HepG2 (cell line): ENCODE measurements around the gene IRX3. TPM values are rescaled to one million over a fixed set of nuclear protein-coding genes. Genes with fewer than 3 reads are reported as not detected.

Experiments used
- AHR ChIP-seq: IDR thresholded peaks from 2 replicates; pipeline ENCODE4 v1.6.1; 2018; ENCODE audit warnings: missing genetic modification reagents, missing compliant biosample characterization
- EZH2 ChIP-seq: conservative IDR thresholded peaks from 2 replicates; pipeline ENCODE4 v1.6.1; 2012; ENCODE audit warnings: mild to moderate bottlenecking, low read depth, low read length, moderate library complexity
- FOSL1 ChIP-seq: sonication (generic); formaldehyde crosslinking; IDR thresholded peaks from 2 replicates; pipeline ENCODE4 v1.9.0; 2021; ENCODE audit warnings: missing genetic modification reagents, borderline replicate concordance
- KAT8 ChIP-seq: IDR thresholded peaks from 2 replicates; pipeline ENCODE4 v1.6.1; 2016; ENCODE audit warnings: missing genetic modification reagents, missing compliant biosample characterization
- NFKB2 ChIP-seq: sonication (generic); formaldehyde crosslinking; IDR thresholded peaks from 2 replicates; pipeline ENCODE4 v1.4.0; 2020; ENCODE audit warnings: missing genetic modification reagents, borderline replicate concordance
- NR1H2 ChIP-seq: sonication (generic); formaldehyde crosslinking; IDR thresholded peaks from 2 replicates; pipeline ENCODE4 v1.8.1; 2022; ENCODE audit warnings: low read depth, missing genetic modification reagents, borderline replicate concordance
- RFXAP ChIP-seq: sonication (generic); formaldehyde crosslinking; IDR thresholded peaks from 2 replicates; pipeline ENCODE4 v1.4.0; 2020; ENCODE audit warnings: missing genetic modification reagents, borderline replicate concordance
- SETDB1 ChIP-seq: sonication (generic); formaldehyde crosslinking; IDR thresholded peaks from 2 replicates; pipeline ENCODE4 v1.5.1; 2020; ENCODE audit warnings: missing genetic modification reagents, mild to moderate bottlenecking, borderline replicate concordance
- SMAD1 ChIP-seq: sonication (generic); formaldehyde crosslinking; IDR thresholded peaks from 2 replicates; pipeline ENCODE4 v1.4.0; 2020; ENCODE audit warnings: missing genetic modification reagents, low read depth, mild to moderate bottlenecking, borderline replicate concordance
- SPEN ChIP-seq: sonication (generic); formaldehyde crosslinking; IDR thresholded peaks from 2 replicates; pipeline ENCODE4 v1.5.1; 2020; ENCODE audit warnings: low read depth, mild to moderate bottlenecking, missing genetic modification reagents
- STAT5B ChIP-seq: sonication (generic); formaldehyde crosslinking; IDR thresholded peaks from 2 replicates; pipeline ENCODE4 v1.4.0; 2020; ENCODE audit warnings: missing genetic modification reagents
- TMF1 ChIP-seq: sonication (generic); formaldehyde crosslinking; IDR thresholded peaks from 2 replicates; pipeline ENCODE4 v1.8.1; 2022; ENCODE audit warnings: low read depth, missing genetic modification reagents
- XRCC5 ChIP-seq: fragments of 200-400 bp; formaldehyde crosslinking; optimal IDR thresholded peaks from 2 replicates; pipeline ENCODE3; 2017; ENCODE audit warnings: mild to moderate bottlenecking, low read length
- ZFP41 ChIP-seq: sonication (generic); formaldehyde crosslinking; IDR thresholded peaks from 2 replicates; pipeline ENCODE4 v1.4.0; 2020; ENCODE audit warnings: mild to moderate bottlenecking, missing genetic modification reagents, borderline replicate concordance
- ZNF24 ChIP-seq: fragments of 450-650 bp; IDR thresholded peaks from 2 replicates; pipeline ENCODE4 v1.6.1; 2017; ENCODE audit warnings: antibody characterized with exemption, mild to moderate bottlenecking
- polyA plus RNA-seq, 8 experiments: library from polyadenylated mRNA; depleted of rRNA in 3 of 8; stranded (reverse) in 7 of 8; unstranded in 1 of 8; fragments of >200 nt; fragmentation: Illumina TruSeq in 4 of 8; extraction: Trizol in 4 of 8; gene quantifications; 2 replicates each; pipeline versions ENCODE4 v1.2.1 to v1.2.3, GENCODE V29; 2011 to 2016; ENCODE audit warnings: low read depth in 4 of 8, missing spikeins in 1 of 8, mixed read lengths in 1 of 8; ENCODE audit not compliant: insufficient read depth in 1 of 8
- total RNA-seq, 5 experiments: library from RNA; depleted of rRNA; stranded (reverse); fragments of >200 nt; fragmentation: Illumina TruSeq; extraction: Trizol; gene quantifications; 2 replicates each; pipeline ENCODE4 v1.2.3, GENCODE V29; 2016; ENCODE audit warnings: low read depth in 1 of 5
- TF ChIP-seq, protein P1 (sequence below): sonication (generic); formaldehyde crosslinking; IDR thresholded peaks from 2 replicates; pipeline ENCODE4 v1.8.0; 2022; ENCODE audit warnings: missing genetic modification reagents, mild to moderate bottlenecking, moderate library complexity, borderline replicate concordance
- TF ChIP-seq, protein P2 (sequence below): sonication (generic); formaldehyde crosslinking; IDR thresholded peaks from 2 replicates; pipeline ENCODE4 v1.4.0; 2020; ENCODE audit warnings: missing genetic modification reagents, borderline replicate concordance
- TF ChIP-seq, protein P3 (sequence below), 2 experiments: sonication (generic) in 1 of 2; formaldehyde crosslinking in 1 of 2; IDR thresholded peaks; 2 replicates each; pipeline versions ENCODE4 v1.5.1 to v1.6.1; 2011 to 2020; ENCODE audit warnings: borderline replicate concordance in 1 of 2, low read depth in 1 of 2, low read length in 1 of 2, mild to moderate bottlenecking in 1 of 2, missing genetic modification reagents in 1 of 2, moderate library complexity in 1 of 2
- TF ChIP-seq, protein P4 (sequence below): sonication (generic); formaldehyde crosslinking; IDR thresholded peaks from 2 replicates; pipeline ENCODE4 v1.8.0; 2022; ENCODE audit warnings: mild to moderate bottlenecking, missing genetic modification reagents; ENCODE audit not compliant: insufficient replicate concordance
- TF ChIP-seq, protein P5 (sequence below): sonication (generic); formaldehyde crosslinking; IDR thresholded peaks from 2 replicates; pipeline ENCODE4 v1.9.0; 2022; ENCODE audit warnings: missing genetic modification reagents, mild to moderate bottlenecking, borderline replicate concordance

The IRX3 gene
- total and polyA plus RNA-seq, 2 of the 13 experiments (the other 11 are each of a cell fraction or from before 2014, with no cell fraction given) = 9.2 to 16.4 TPM

DNA sequence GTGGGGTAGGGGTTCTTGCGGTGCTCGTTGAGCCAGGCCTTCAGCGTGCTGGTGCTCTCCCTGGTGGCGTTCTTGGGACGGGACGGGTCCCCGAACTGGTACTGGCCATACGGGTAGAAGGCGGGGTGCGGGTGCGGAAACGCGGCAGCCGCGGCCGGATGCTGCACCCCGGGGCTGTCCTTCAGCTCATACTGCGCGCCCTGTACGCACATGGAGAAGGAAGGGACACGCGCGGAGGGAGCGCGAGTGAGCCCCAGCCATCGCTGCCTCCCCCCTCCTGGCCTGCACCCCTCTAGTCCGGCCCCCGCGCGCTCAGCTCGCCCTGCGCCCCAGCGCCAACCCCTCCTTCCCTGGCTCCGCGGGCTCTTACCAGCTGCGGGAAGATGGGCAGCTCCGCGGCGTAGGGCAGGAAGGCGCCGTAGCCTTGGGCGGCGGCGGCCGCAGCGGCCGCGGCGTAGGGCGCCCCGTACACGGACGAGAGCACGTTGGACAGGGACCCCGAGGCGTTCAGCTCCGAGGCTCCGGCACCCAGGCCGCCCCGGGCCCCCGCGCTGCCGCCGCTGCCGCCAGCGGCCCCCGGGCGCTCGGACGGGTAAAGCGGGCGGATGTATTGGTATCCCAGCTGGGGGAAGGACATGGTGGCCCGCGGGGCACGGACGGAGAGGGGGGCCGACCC lies 1.0 kb downstream of the IRX3 start (continued):
- TF ChIP-seq, protein P1, sequence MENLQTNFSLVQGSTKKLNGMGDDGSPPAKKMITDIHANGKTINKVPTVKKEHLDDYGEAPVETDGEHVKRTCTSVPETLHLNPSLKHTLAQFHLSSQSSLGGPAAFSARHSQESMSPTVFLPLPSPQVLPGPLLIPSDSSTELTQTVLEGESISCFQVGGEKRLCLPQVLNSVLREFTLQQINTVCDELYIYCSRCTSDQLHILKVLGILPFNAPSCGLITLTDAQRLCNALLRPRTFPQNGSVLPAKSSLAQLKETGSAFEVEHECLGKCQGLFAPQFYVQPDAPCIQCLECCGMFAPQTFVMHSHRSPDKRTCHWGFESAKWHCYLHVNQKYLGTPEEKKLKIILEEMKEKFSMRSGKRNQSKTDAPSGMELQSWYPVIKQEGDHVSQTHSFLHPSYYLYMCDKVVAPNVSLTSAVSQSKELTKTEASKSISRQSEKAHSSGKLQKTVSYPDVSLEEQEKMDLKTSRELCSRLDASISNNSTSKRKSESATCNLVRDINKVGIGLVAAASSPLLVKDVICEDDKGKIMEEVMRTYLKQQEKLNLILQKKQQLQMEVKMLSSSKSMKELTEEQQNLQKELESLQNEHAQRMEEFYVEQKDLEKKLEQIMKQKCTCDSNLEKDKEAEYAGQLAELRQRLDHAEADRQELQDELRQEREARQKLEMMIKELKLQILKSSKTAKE (CRISPR knock-in tag) = no peak; the same call in 1 of the 2 replicates
- TF ChIP-seq AHR (no peak), ZNF24 (no peak), RFXAP (no peak), NFKB2 (CRISPR knock-in tag) (no peak), SMAD1 (CRISPR knock-in tag) (no peak), ZFP41 (CRISPR knock-in tag) (no peak), TMF1 (no peak), FOSL1 (CRISPR knock-in tag) (no peak), STAT5B (no peak), XRCC5 (peak; percentile 25), NR1H2 (CRISPR knock-in tag) (peak; percentile 31; the same call in 1 of the 2 replicates), EZH2 (no peak), SPEN (CRISPR knock-in tag) (no peak), KAT8 (no peak), SETDB1 (CRISPR knock-in tag) (no peak)
- TF ChIP-seq, protein P2, sequence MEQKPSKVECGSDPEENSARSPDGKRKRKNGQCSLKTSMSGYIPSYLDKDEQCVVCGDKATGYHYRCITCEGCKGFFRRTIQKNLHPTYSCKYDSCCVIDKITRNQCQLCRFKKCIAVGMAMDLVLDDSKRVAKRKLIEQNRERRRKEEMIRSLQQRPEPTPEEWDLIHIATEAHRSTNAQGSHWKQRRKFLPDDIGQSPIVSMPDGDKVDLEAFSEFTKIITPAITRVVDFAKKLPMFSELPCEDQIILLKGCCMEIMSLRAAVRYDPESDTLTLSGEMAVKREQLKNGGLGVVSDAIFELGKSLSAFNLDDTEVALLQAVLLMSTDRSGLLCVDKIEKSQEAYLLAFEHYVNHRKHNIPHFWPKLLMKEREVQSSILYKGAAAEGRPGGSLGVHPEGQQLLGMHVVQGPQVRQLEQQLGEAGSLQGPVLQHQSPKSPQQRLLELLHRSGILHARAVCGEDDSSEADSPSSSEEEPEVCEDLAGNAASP (CRISPR knock-in tag) = no peak
- TF ChIP-seq, protein P3, sequence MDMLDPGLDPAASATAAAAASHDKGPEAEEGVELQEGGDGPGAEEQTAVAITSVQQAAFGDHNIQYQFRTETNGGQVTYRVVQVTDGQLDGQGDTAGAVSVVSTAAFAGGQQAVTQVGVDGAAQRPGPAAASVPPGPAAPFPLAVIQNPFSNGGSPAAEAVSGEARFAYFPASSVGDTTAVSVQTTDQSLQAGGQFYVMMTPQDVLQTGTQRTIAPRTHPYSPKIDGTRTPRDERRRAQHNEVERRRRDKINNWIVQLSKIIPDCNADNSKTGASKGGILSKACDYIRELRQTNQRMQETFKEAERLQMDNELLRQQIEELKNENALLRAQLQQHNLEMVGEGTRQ (IDR thresholded peaks at IDR 0.05; ENCODE audit: low read depth, low read length) = no peak
- TF ChIP-seq, protein P3 (CRISPR knock-in tag; IDR thresholded peaks at IDR 0.05; ENCODE audit: borderline replicate concordance) = no peak
- TF ChIP-seq, protein P4, sequence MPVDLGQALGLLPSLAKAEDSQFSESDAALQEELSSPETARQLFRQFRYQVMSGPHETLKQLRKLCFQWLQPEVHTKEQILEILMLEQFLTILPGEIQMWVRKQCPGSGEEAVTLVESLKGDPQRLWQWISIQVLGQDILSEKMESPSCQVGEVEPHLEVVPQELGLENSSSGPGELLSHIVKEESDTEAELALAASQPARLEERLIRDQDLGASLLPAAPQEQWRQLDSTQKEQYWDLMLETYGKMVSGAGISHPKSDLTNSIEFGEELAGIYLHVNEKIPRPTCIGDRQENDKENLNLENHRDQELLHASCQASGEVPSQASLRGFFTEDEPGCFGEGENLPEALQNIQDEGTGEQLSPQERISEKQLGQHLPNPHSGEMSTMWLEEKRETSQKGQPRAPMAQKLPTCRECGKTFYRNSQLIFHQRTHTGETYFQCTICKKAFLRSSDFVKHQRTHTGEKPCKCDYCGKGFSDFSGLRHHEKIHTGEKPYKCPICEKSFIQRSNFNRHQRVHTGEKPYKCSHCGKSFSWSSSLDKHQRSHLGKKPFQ (CRISPR knock-in tag) = no peak
- TF ChIP-seq, protein P5, sequence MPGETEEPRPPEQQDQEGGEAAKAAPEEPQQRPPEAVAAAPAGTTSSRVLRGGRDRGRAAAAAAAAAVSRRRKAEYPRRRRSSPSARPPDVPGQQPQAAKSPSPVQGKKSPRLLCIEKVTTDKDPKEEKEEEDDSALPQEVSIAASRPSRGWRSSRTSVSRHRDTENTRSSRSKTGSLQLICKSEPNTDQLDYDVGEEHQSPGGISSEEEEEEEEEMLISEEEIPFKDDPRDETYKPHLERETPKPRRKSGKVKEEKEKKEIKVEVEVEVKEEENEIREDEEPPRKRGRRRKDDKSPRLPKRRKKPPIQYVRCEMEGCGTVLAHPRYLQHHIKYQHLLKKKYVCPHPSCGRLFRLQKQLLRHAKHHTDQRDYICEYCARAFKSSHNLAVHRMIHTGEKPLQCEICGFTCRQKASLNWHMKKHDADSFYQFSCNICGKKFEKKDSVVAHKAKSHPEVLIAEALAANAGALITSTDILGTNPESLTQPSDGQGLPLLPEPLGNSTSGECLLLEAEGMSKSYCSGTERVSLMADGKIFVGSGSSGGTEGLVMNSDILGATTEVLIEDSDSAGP (CRISPR knock-in tag) = peak; percentile 28
